Subcutaneous adipose tissue (tissue), 4 donors: ENCODE measurements around the gene PLAC9. TPM values are rescaled to one million over a fixed set of nuclear protein-coding genes. Genes with fewer than 3 reads are reported as not detected.

ENCODE experiments used
- CTCF ChIP-seq: fragments of 450-650 bp; IDR thresholded peaks from one replicate; pipeline ENCODE4 v1.5.1; 2016; ENCODE audit warnings: low read depth, mild to moderate bottlenecking, control low read depth, antibody characterized with exemption, moderate library complexity
- total RNA-seq, 4 donors: library from RNA; depleted of rRNA; stranded (reverse); fragments of >200 nt; gene quantifications; one replicate each; pipeline ENCODE4 v1.1.0, GENCODE V29; 2016

The PLAC9 gene
- total RNA-seq, result 10 to 100 TPM; 27.0 to 62.8 (median 49.9) TPM

GRCh38 chr10:80132299-80133139 is at the start of gene PLAC9:
TSS of gene PLAC9 (plus strand) at chr10:80132730. CDS start at chr10:80132763, 33 bp downstream.
- TF ChIP-seq CTCF, result no peak

- no peak for TF ChIP-seq CTCF
Measured at GRCh38 chr10:80090121-80090520, 42.4 kb upstream of the PLAC9 start.

- no peak for TF ChIP-seq CTCF
Measured at GRCh38 chr10:80094231-80094630, 38.3 kb upstream of the PLAC9 start.

GRCh38 chr10:80100116-80100515 is 32.4 kb upstream of the PLAC9 start:
- no peak for TF ChIP-seq CTCF

- TF ChIP-seq CTCF, result no peak
Measured at GRCh38 chr10:80100861-80101695, 31.5 kb upstream of the PLAC9 start.

GRCh38 chr10:80104066-80104926 is 28.2 kb upstream of the PLAC9 start:
- no peak for TF ChIP-seq CTCF
